NB4 (cell line): ENCODE data around the gene IZUMO2.

Experiments used
- MAX ChIP-seq: IDR thresholded peaks from 2 replicates; pipeline ENCODE4 v1.6.1; 2011; ENCODE audit warnings: low read depth, low read length
- TF ChIP-seq, protein P1 (sequence below): IDR thresholded peaks from one replicate; pipeline ENCODE4 v1.5.1; 2012; ENCODE audit warnings: low read depth, low read length

GRCh38 chr19:50190439-50190891 is 27.4 kb upstream of the IZUMO2 start:
- TF ChIP-seq, protein P1, sequence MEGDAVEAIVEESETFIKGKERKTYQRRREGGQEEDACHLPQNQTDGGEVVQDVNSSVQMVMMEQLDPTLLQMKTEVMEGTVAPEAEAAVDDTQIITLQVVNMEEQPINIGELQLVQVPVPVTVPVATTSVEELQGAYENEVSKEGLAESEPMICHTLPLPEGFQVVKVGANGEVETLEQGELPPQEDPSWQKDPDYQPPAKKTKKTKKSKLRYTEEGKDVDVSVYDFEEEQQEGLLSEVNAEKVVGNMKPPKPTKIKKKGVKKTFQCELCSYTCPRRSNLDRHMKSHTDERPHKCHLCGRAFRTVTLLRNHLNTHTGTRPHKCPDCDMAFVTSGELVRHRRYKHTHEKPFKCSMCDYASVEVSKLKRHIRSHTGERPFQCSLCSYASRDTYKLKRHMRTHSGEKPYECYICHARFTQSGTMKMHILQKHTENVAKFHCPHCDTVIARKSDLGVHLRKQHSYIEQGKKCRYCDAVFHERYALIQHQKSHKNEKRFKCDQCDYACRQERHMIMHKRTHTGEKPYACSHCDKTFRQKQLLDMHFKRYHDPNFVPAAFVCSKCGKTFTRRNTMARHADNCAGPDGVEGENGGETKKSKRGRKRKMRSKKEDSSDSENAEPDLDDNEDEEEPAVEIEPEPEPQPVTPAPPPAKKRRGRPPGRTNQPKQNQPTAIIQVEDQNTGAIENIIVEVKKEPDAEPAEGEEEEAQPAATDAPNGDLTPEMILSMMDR, result no peak
- no peak for TF ChIP-seq MAX
